K562 (cell line): Measurements from ENCODE around the gene MPND. TPM values are rescaled to one million over a fixed set of nuclear protein-coding genes. Genes with fewer than 3 reads are reported as not detected.

Experiments
- CCNT2 ChIP-seq: IDR thresholded peaks from 2 replicates; pipeline ENCODE4 v1.6.1; 2011; ENCODE audit warnings: borderline replicate concordance, low read depth, mild to moderate bottlenecking, moderate library complexity, mixed read lengths, low read length; ENCODE audit not compliant: insufficient read length; ENCODE audit errors: extremely low read depth
- FOXK2 ChIP-seq, 2 experiments: fragments of 450-650 bp; IDR thresholded peaks in 1 of 2; conservative IDR thresholded peaks in 1 of 2; 2 replicates each; pipeline ENCODE4 v1.6.1; 2016; ENCODE audit warnings: low read depth in 2 of 2, mild to moderate bottlenecking in 1 of 2
- JUN ChIP-seq, 2 experiments: sonication (generic) in 1 of 2; formaldehyde crosslinking in 1 of 2; IDR thresholded peaks; 2 replicates each; pipeline versions ENCODE4 v1.6.1 to v1.8.0; 2012 to 2022; ENCODE audit warnings: borderline replicate concordance in 2 of 2, mild to moderate bottlenecking in 2 of 2, improper control_type of control experiment in 1 of 2, low read depth in 1 of 2, low read length in 1 of 2, missing genetic modification reagents in 1 of 2
- MED1 ChIP-seq: sonication (generic); formaldehyde crosslinking; IDR thresholded peaks from 2 replicates; pipeline ENCODE4 v1.8.1; 2023; ENCODE audit warnings: missing genetic modification reagents, borderline replicate concordance
- MXI1 ChIP-seq: IDR thresholded peaks from 2 replicates; pipeline ENCODE4 v1.6.1; 2011; ENCODE audit warnings: low read depth, mild to moderate bottlenecking, improper control_type of control experiment, low read length
- NKRF ChIP-seq: fragments of 450-650 bp; IDR thresholded peaks from 2 replicates; pipeline ENCODE4 v1.6.1; 2016; ENCODE audit warnings: borderline replicate concordance
- PHF8 ChIP-seq: fragments of 200-600 bp; sonication (generic); IDR thresholded peaks from 2 replicates; pipeline ENCODE4 v1.6.1; 2012; ENCODE audit warnings: mixed run types, mild to moderate bottlenecking, inconsistent platforms, low read length, moderate library complexity, borderline replicate concordance
- POLR2B ChIP-seq: fragments of 450-650 bp; IDR thresholded peaks from 2 replicates; pipeline ENCODE4 v1.6.1; 2018; ENCODE audit warnings: low read depth; ENCODE audit not compliant: partially characterized antibody
- USF1 ChIP-seq: sonication (generic); formaldehyde crosslinking; IDR thresholded peaks from 2 replicates; pipeline ENCODE4 v1.9.0; 2022; ENCODE audit warnings: mild to moderate bottlenecking, missing genetic modification reagents
- ZBTB33 ChIP-seq: sonication (generic); formaldehyde crosslinking; IDR thresholded peaks from 2 replicates; pipeline ENCODE4 v1.8.1; 2023; ENCODE audit warnings: mild to moderate bottlenecking, missing genetic modification reagents
- polyA plus RNA-seq, 8 experiments: library from polyadenylated mRNA; depleted of rRNA in 4 of 8; stranded (reverse) in 5 of 8; unstranded in 3 of 8; fragments of >200 nt; fragmentation: Nextera tagmentation in 2 of 8; fragmentation: Illumina TruSeq in 1 of 8; extraction: Ambion mirVana in 2 of 8; extraction: Trizol in 1 of 8; gene quantifications; 2 replicates each; pipeline versions ENCODE4 v1.2.1 to v1.2.3, GENCODE V29; 2011 to 2014; ENCODE audit warnings: inconsistent platforms in 1 of 8, missing spikeins in 1 of 8
- total RNA-seq, 7 experiments: library from RNA; depleted of rRNA in 6 of 7; stranded (reverse); fragments of >200 nt in 6 of 7; fragmentation: Illumina TruSeq in 2 of 7; extraction: Trizol in 2 of 7; gene quantifications; 2 replicates each; pipeline versions ENCODE4 v1.2.1 to v1.2.3, GENCODE V29; 2011 to 2021; ENCODE audit warnings: low replicate concordance in 1 of 7
- TF ChIP-seq, protein P1 (sequence below): fragments of 450-650 bp; formaldehyde crosslinking; conservative IDR thresholded peaks from 2 replicates; pipeline ENCODE4 v1.4.0; 2022; ENCODE audit warnings: mild to moderate bottlenecking, missing genetic modification characterization
- TF ChIP-seq, protein P2 (sequence below): sonication (generic); formaldehyde crosslinking; IDR thresholded peaks from 2 replicates; pipeline ENCODE4 v1.8.0; 2022; ENCODE audit warnings: mild to moderate bottlenecking, missing genetic modification reagents
- TF ChIP-seq, protein P3 (sequence below): fragments of 250-450 bp; sonication (Bioruptor Pico); IDR thresholded peaks from 2 replicates; pipeline ENCODE4 v1.8.0; 2021; ENCODE audit warnings: borderline replicate concordance, mild to moderate bottlenecking, moderate library complexity; ENCODE audit not compliant: poor library complexity, severe bottlenecking

MPND gene
- total and polyA plus RNA-seq, 9 of the 15 experiments (the other 6 are each of a cell fraction or from before 2014, with no cell fraction given) = 0.25 to 14.0 (median 3.9) TPM

- TF ChIP-seq ZBTB33 (CRISPR knock-in tag) (peak; percentile 38; the same call in 1 of the 2 replicates), USF1 (CRISPR knock-in tag) (peak; percentile 74), NKRF (peak; percentile 93), POLR2B (peak; percentile 48), JUN (IDR thresholded peaks at IDR 0.05; ENCODE audit: borderline replicate concordance, low read depth, low read length) (peak; percentile 5; the same call in 1 of the 2 replicates), JUN (CRISPR knock-in tag; IDR thresholded peaks at IDR 0.05; ENCODE audit: borderline replicate concordance) (no peak), CCNT2 (peak; percentile 36), MED1 (CRISPR knock-in tag) (no peak), FOXK2 (conservative IDR thresholded peaks at IDR 0.05 in 1 of 2, IDR thresholded peaks at IDR 0.05 in 1 of 2; ENCODE audit: low read depth in 2 of 2) (peak; percentile 64 to 75; a peak in 3 of 4 replicates), MXI1 (peak; percentile 86), PHF8 (peak; percentile 67; the same call in 1 of the 2 replicates)
- TF ChIP-seq, protein P1, sequence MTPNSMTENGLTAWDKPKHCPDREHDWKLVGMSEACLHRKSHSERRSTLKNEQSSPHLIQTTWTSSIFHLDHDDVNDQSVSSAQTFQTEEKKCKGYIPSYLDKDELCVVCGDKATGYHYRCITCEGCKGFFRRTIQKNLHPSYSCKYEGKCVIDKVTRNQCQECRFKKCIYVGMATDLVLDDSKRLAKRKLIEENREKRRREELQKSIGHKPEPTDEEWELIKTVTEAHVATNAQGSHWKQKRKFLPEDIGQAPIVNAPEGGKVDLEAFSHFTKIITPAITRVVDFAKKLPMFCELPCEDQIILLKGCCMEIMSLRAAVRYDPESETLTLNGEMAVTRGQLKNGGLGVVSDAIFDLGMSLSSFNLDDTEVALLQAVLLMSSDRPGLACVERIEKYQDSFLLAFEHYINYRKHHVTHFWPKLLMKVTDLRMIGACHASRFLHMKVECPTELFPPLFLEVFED (CRISPR knock-in tag) = no peak
- TF ChIP-seq, protein P2, sequence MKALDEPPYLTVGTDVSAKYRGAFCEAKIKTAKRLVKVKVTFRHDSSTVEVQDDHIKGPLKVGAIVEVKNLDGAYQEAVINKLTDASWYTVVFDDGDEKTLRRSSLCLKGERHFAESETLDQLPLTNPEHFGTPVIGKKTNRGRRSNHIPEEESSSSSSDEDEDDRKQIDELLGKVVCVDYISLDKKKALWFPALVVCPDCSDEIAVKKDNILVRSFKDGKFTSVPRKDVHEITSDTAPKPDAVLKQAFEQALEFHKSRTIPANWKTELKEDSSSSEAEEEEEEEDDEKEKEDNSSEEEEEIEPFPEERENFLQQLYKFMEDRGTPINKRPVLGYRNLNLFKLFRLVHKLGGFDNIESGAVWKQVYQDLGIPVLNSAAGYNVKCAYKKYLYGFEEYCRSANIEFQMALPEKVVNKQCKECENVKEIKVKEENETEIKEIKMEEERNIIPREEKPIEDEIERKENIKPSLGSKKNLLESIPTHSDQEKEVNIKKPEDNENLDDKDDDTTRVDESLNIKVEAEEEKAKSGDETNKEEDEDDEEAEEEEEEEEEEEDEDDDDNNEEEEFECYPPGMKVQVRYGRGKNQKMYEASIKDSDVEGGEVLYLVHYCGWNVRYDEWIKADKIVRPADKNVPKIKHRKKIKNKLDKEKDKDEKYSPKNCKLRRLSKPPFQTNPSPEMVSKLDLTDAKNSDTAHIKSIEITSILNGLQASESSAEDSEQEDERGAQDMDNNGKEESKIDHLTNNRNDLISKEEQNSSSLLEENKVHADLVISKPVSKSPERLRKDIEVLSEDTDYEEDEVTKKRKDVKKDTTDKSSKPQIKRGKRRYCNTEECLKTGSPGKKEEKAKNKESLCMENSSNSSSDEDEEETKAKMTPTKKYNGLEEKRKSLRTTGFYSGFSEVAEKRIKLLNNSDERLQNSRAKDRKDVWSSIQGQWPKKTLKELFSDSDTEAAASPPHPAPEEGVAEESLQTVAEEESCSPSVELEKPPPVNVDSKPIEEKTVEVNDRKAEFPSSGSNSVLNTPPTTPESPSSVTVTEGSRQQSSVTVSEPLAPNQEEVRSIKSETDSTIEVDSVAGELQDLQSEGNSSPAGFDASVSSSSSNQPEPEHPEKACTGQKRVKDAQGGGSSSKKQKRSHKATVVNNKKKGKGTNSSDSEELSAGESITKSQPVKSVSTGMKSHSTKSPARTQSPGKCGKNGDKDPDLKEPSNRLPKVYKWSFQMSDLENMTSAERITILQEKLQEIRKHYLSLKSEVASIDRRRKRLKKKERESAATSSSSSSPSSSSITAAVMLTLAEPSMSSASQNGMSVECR (CRISPR knock-in tag) = peak; percentile 79; the same call in 1 of the 2 replicates
- TF ChIP-seq, protein P3, sequence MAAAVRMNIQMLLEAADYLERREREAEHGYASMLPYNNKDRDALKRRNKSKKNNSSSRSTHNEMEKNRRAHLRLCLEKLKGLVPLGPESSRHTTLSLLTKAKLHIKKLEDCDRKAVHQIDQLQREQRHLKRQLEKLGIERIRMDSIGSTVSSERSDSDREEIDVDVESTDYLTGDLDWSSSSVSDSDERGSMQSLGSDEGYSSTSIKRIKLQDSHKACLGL (CRISPR knock-in tag) = peak; percentile 44
Measured at GRCh38 chr19:4327252-4327876, 16.0 kb upstream of the MPND start (continued).
